ENCODE results near the gene LRRIQ3. TPM values are rescaled to one million over a fixed set of nuclear protein-coding genes. Genes with fewer than 3 reads are reported as not detected.

Gene LRRIQ3
- total and polyA plus RNA-seq, 12 donors: 0.98 to 6.2 (median 1.9) TPM; not detected in 1

DNA sequence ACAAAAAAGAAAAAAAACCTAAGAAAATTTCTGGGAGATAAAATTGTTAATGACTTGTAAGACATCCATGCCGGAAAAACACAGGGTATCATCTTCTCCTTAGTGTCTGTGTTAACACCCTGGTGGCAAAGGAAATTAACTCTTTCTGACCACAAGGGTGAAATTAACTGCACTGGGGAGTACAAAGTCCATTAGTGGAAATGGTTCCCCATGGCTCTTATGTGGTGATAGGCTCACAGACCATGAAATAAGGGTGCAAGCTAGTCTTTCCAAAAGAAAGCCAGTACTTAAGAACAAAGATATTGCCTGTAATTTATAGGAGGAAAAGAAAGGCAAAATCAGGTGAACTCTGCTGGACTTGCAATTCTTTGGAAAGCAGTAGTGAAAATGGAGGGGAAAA, 185.4 kb downstream of the LRRIQ3 start:
- no peak overlapping the region for H3K4me3 ChIP-seq
- no peaks in the 10 kb centered on the region for H3K9me3 ChIP-seq (replicated peaks in 1 of 3)
- 0 to 21% (median 18%) methylated on average over 1 of the region's 1 CpG for WGBS, 4 donors
- H3K27ac ChIP-seq: no peak overlapping the region
- no peak for DNase-seq
- TF ChIP-seq, protein P1, sequence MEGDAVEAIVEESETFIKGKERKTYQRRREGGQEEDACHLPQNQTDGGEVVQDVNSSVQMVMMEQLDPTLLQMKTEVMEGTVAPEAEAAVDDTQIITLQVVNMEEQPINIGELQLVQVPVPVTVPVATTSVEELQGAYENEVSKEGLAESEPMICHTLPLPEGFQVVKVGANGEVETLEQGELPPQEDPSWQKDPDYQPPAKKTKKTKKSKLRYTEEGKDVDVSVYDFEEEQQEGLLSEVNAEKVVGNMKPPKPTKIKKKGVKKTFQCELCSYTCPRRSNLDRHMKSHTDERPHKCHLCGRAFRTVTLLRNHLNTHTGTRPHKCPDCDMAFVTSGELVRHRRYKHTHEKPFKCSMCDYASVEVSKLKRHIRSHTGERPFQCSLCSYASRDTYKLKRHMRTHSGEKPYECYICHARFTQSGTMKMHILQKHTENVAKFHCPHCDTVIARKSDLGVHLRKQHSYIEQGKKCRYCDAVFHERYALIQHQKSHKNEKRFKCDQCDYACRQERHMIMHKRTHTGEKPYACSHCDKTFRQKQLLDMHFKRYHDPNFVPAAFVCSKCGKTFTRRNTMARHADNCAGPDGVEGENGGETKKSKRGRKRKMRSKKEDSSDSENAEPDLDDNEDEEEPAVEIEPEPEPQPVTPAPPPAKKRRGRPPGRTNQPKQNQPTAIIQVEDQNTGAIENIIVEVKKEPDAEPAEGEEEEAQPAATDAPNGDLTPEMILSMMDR (IDR thresholded peaks at IDR 0.05): no peak
- TF ChIP-seq POLR2A (IDR thresholded peaks at IDR 0.05): no peak
- no peaks in the 10 kb centered on the region for H3K4me1 ChIP-seq (replicated peaks in 1 of 2)
- H3K36me3 ChIP-seq (replicated peaks in 1 of 2): no peaks in the 10 kb centered on the region
- no peaks in the 10 kb centered on the region for H3K27me3 ChIP-seq
- intact Hi-C loops (cut with DNase I): no loop called here

DNA sequence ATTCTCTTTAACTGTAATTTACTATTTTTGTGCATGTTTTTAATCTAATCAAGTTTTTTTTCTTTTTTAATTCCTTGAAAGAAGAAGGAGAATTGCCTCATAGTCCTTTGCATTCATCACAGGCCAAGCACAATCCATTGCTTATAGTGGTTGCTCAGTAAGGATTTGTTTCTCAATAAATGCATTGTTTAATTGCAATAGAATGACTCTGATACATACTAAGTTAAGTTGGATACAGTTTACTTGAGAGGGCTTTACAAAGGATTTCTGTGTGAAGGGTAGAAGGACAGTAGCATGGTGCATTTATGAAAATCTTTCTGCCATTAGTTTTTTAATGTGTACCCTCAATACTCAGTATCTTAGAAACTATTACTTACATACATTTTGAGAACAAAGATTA, 186.2 kb downstream of the LRRIQ3 start:
- H3K4me1 ChIP-seq (replicated peaks in 1 of 2): no peaks in the 10 kb centered on the region
- no peaks in the 10 kb centered on the region for H3K36me3 ChIP-seq (replicated peaks in 1 of 2)
- no peak overlapping the region for H3K4me3 ChIP-seq
- no peaks in the 10 kb centered on the region for H3K9me3 ChIP-seq (replicated peaks in 1 of 3)
- H3K27ac ChIP-seq: no peak overlapping the region
- TF ChIP-seq, protein P1 (IDR thresholded peaks at IDR 0.05): no peak
- no peak for TF ChIP-seq POLR2A (IDR thresholded peaks at IDR 0.05)
- no peak for DNase-seq
- intact Hi-C loops (cut with DNase I): no loop called here
- H3K27me3 ChIP-seq: no peaks in the 10 kb centered on the region

DNA sequence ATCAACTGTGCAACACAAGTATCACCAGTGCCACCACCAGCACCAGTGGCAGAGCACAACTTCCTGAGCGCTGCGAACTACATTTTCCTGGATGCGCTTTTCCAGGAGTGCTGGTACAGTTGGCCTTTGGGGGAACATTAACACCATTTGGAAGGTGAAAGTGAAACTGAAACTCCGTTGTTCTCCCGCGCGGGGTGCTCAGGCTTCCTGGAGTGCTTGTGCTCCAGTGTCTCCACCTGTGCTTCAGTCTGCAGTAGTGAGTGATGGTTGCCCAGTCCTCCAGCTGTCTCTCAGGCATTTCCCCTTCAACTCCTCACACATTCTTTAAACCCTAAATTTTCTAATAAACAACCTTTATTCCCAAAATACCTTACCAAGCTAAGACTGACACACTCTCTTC, 187.8 kb downstream of the LRRIQ3 start:
- no peak for TF ChIP-seq POLR2A (IDR thresholded peaks at IDR 0.05)
- no peaks in the 10 kb centered on the region for H3K36me3 ChIP-seq (replicated peaks in 1 of 2)
- no peak for DNase-seq
- H3K27me3 ChIP-seq: no peaks in the 10 kb centered on the region
- H3K27ac ChIP-seq: no peak overlapping the region
- WGBS, 4 donors: 84 to 90% (median 88%) methylated on average over 7 of the region's 7 CpGs
- no peak overlapping the region for H3K4me3 ChIP-seq
- H3K4me1 ChIP-seq (replicated peaks in 1 of 2): no peaks in the 10 kb centered on the region
- intact Hi-C loops (cut with DNase I): no loop called here
- H3K9me3 ChIP-seq (replicated peaks in 1 of 3): no peaks in the 10 kb centered on the region

DNA sequence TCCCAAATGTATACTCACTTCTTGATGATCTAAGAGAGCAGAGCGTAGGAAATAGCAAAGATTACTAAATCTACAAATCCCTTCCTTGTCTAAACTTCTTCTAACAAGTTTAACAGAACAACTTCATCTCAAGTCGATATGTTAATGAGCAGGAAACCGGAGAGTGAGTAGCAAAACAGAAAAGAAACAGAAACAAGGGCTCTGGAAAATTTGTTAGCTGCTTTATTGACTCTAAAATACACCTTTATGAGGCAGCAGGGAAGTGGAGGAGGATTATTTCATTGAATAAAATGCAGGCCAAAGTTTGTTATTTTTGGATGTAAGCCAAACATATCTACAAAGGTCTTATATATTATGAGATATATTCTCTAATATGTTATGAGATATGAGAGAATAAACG, 192.4 kb downstream of the LRRIQ3 start:
- Histone ChIP-seq H3K9me3 (replicated peaks in 1 of 3) (no peaks in the 10 kb centered on the region), H3K36me3 (replicated peaks in 1 of 2) (no peaks in the 10 kb centered on the region), H3K4me3 (no peak overlapping the region), H3K27ac (no peak overlapping the region), H3K4me1 (replicated peaks in 1 of 2) (no peaks in the 10 kb centered on the region), H3K27me3 (no peaks in the 10 kb centered on the region)
- 68 to 72% (median 70%) methylated on average over 4 of the region's 4 CpGs for WGBS, 4 donors
- TF ChIP-seq, protein P1 (IDR thresholded peaks at IDR 0.05): no peak
- no peak for TF ChIP-seq POLR2A (IDR thresholded peaks at IDR 0.05)
- no peak for DNase-seq
- intact Hi-C loops (cut with DNase I): no loop called here

DNA sequence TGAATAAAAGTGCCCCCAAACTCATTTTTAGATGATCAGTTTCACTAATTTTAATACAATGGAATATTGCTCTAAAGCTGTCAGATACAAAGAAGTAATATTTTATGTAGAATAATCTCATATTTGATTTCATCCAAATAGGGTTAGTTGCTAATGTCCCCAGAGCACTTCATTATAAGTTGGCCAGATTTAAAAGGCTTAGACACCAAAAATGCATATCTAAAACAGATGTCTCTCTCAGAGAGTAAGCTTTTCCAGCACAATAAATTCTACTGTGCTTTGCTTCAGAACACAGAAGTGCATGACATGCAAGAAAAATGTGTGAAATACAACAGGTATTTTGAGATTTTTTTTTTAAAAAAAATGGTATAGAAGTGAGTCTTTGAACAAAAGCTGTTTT, 194.2 kb downstream of the LRRIQ3 start:
- TF ChIP-seq, protein P1 (IDR thresholded peaks at IDR 0.05): no peak
- TF ChIP-seq POLR2A (IDR thresholded peaks at IDR 0.05): no peak
- Histone ChIP-seq H3K27me3 (no peaks in the 10 kb centered on the region), H3K4me1 (replicated peaks in 1 of 2) (no peaks in the 10 kb centered on the region), H3K9me3 (replicated peaks in 1 of 3) (no peaks in the 10 kb centered on the region), H3K4me3 (no peak overlapping the region), H3K36me3 (replicated peaks in 1 of 2) (no peaks in the 10 kb centered on the region), H3K27ac (no peak overlapping the region)
- intact Hi-C loops (cut with DNase I): no loop called here
- no peak for DNase-seq
